Caco-2 (cell line): ENCODE measurements around the gene TTC4. TPM values are rescaled to one million over a fixed set of nuclear protein-coding genes. Genes with fewer than 3 reads are reported as not detected.

Experiments used
- BruUV-seq: library from RNA; stranded (reverse); fragments of 400-500 nt; replicated peaks from 2 replicates; lab custom pipeline; 2021; lab: Mats Ljungman, UMichigan
- CTCF ChIA-PET: fragments of 300-600 bp; sonication (Branson Sonifier 250); formaldehyde crosslinking; loops from one replicate; lab custom pipeline; 2022; ENCODE audit warnings: antibody characterized with exemption; lab: Charles Lee
- POLR2A ChIA-PET: fragments of 300-600 bp; sonication (Branson Sonifier 250); formaldehyde crosslinking; loops from one replicate; lab custom pipeline; 2022; ENCODE audit warnings: antibody characterized with exemption; lab: Charles Lee
- DNase-seq, 2 experiments: peaks; one replicate each; pipeline versions ENCODE4 v3.0.0 to v3.0.0-alpha.2; 2020 to 2022
- H3K27me3 ChIP-seq: replicated peaks from 2 replicates; pipeline ENCODE4 v1.6.0; 2011; ENCODE audit warnings: low read length; ENCODE audit not compliant: control insufficient read depth, insufficient read depth
- H3K36me3 ChIP-seq: 2 replicates; pipeline ENCODE4 v1.5.1; 2011; ENCODE audit warnings: low read length; ENCODE audit not compliant: control insufficient read depth, insufficient read depth
- H3K4me1 ChIP-seq: fragments of 250-450 bp; sonication (Bioruptor Pico); 2 replicates; pipeline ENCODE4 v1.5.1; 2020; ENCODE audit warnings: mild to moderate bottlenecking
- H3K4me3 ChIP-seq: 2 replicates; pipeline ENCODE4 v1.5.1; 2011; ENCODE audit warnings: low read depth, mild to moderate bottlenecking, control low read depth, low read length
- H3K9me3 ChIP-seq: fragments of 250-450 bp; sonication (Bioruptor Pico); 2 replicates; pipeline ENCODE4 v1.5.1; 2020; ENCODE audit warnings: mild to moderate bottlenecking, moderate library complexity
- H3K27ac Mint-ChIP-seq: one replicate; pipeline ENCODE4 v1.8.0; 2022; ENCODE audit warnings: mixed read lengths; ENCODE audit not compliant: unreplicated experiment
- H3K27me3 Mint-ChIP-seq: one replicate; pipeline ENCODE4 v1.8.0; 2022; ENCODE audit warnings: mixed read lengths; ENCODE audit not compliant: insufficient read depth, unreplicated experiment
- H3K36me3 Mint-ChIP-seq: one replicate; pipeline ENCODE4 v1.8.0; 2022; ENCODE audit warnings: mild to moderate bottlenecking, mixed read lengths; ENCODE audit not compliant: insufficient read depth, unreplicated experiment
- H3K4me1 Mint-ChIP-seq: one replicate; pipeline ENCODE4 v1.8.0; 2022; ENCODE audit warnings: low read depth, mixed read lengths; ENCODE audit not compliant: unreplicated experiment
- H3K4me3 Mint-ChIP-seq: one replicate; pipeline ENCODE4 v1.8.0; 2022; ENCODE audit warnings: mild to moderate bottlenecking, moderate library complexity, mixed read lengths; ENCODE audit not compliant: unreplicated experiment
- H3K9me3 Mint-ChIP-seq: one replicate; pipeline ENCODE4 v1.8.0; 2022; ENCODE audit warnings: mixed read lengths; ENCODE audit not compliant: unreplicated experiment
- CTCF ChIP-seq, 2 experiments: fragments of 200-600 bp in 1 of 2; IDR thresholded peaks; 1 replicate in 1 of 2; 2 replicates in 1 of 2; pipeline versions ENCODE4 v1.5.1 to v1.8.0; 2011 to 2022; ENCODE audit warnings: antibody characterized with exemption in 1 of 2, control low read depth in 1 of 2, inconsistent platforms in 1 of 2, low read depth in 1 of 2, low read length in 1 of 2, mild to moderate bottlenecking in 1 of 2, moderate library complexity in 1 of 2; ENCODE audit not compliant: insufficient read depth in 1 of 2, severe bottlenecking in 1 of 2, unreplicated experiment in 1 of 2
- intact Hi-C: fragments of 100-400 bp; cut with micrococcal nuclease; formaldehyde crosslinking; loops from one replicate; pipeline ENCODE4 v1.10.0; 2022; ENCODE audit not compliant: unreplicated experiment
- total RNA-seq: library from RNA; stranded (reverse); gene quantifications from 2 replicates; pipeline ENCODE4 v1.2.3, GENCODE V29; 2022

TTC4 gene
- total RNA-seq, 1 experiment from 2014 or later: 14.0 TPM

GRCh38 chr1:54683453-54683852 is 32.2 kb upstream of the TTC4 start:
- Mint-ChIP-seq H3K9me3 (no peaks in the 10 kb centered on the region), H3K4me1 (peaks cover 6% of the 10 kb centered on the region), H3K27me3 (no peaks in the 10 kb centered on the region), H3K4me3 (no peak overlapping the region), H3K36me3 (no peaks in the 10 kb centered on the region), H3K27ac (no peak overlapping the region)
- Histone ChIP-seq H3K36me3 (no peaks in the 10 kb centered on the region), H3K4me1 (no peaks in the 10 kb centered on the region), H3K27me3 (no peaks in the 10 kb centered on the region), H3K4me3 (no peak overlapping the region), H3K9me3 (no peaks in the 10 kb centered on the region)
- no peak for TF ChIP-seq CTCF (IDR thresholded peaks at IDR 0.05; ENCODE audit: insufficient read depth in 1 of 2, low read depth in 1 of 2, low read length in 1 of 2, severe bottlenecking in 1 of 2, unreplicated experiment in 1 of 2)
- intact Hi-C loops: no loop called here
- ChIA-PET CTCF (no interaction called here), POLR2A (no interaction called here)
- BruUV-seq: no TSS peak
- DNase-seq: no peak

GRCh38 chr1:54685335-54685905 is 30.2 kb upstream of the TTC4 start:
- CTCF ChIA-PET: no interaction called here
- no TSS peak for BruUV-seq
- H3K27ac Mint-ChIP-seq: no peak overlapping the region
- H3K36me3 ChIP-seq: no peaks in the 10 kb centered on the region
- H3K27me3 Mint-ChIP-seq: no peaks in the 10 kb centered on the region
- TF ChIP-seq CTCF (IDR thresholded peaks at IDR 0.05; ENCODE audit: insufficient read depth in 1 of 2, low read depth in 1 of 2, low read length in 1 of 2, severe bottlenecking in 1 of 2, unreplicated experiment in 1 of 2): no peak
- H3K9me3 Mint-ChIP-seq: no peaks in the 10 kb centered on the region
- no peak overlapping the region for H3K4me3 Mint-ChIP-seq
- intact Hi-C loops: no loop called here
- no peaks in the 10 kb centered on the region for H3K27me3 ChIP-seq
- H3K9me3 ChIP-seq: no peaks in the 10 kb centered on the region
- no peak overlapping the region for H3K4me3 ChIP-seq
- H3K4me1 ChIP-seq: no peaks in the 10 kb centered on the region
- DNase-seq: no peak
- no peaks in the 10 kb centered on the region for H3K4me1 Mint-ChIP-seq
- POLR2A ChIA-PET: no interaction called here
- no peaks in the 10 kb centered on the region for H3K36me3 Mint-ChIP-seq

- TF ChIP-seq CTCF (IDR thresholded peaks at IDR 0.05; ENCODE audit: insufficient read depth in 1 of 2, low read depth in 1 of 2, low read length in 1 of 2, severe bottlenecking in 1 of 2, unreplicated experiment in 1 of 2): no peak
- Histone ChIP-seq H3K9me3 (no peaks in the 10 kb centered on the region), H3K4me1 (no peaks in the 10 kb centered on the region), H3K4me3 (no peak overlapping the region), H3K36me3 (no peaks in the 10 kb centered on the region), H3K27me3 (no peaks in the 10 kb centered on the region)
- ChIA-PET CTCF (no interaction called here), POLR2A (no interaction called here)
- H3K36me3 Mint-ChIP-seq: no peaks in the 10 kb centered on the region
- H3K4me1 Mint-ChIP-seq: no peaks in the 10 kb centered on the region
- H3K27me3 Mint-ChIP-seq: no peaks in the 10 kb centered on the region
- no peak overlapping the region for H3K27ac Mint-ChIP-seq
- intact Hi-C loops: no loop called here
- BruUV-seq: no TSS peak
- DNase-seq: no peak
- H3K9me3 Mint-ChIP-seq: no peaks in the 10 kb centered on the region
- H3K4me3 Mint-ChIP-seq: no peak overlapping the region
Measured at GRCh38 chr1:54686155-54686554, 29.5 kb upstream of the TTC4 start.
